Keratinocyte (primary cell): ENCODE results near the gene CLDN11. TPM values are rescaled to one million over a fixed set of nuclear protein-coding genes. Genes with fewer than 3 reads are reported as not detected.
A peak's percentile ranks its signal among the peaks of the same experiment; 100 is the strongest.

ENCODE experiments used
- DNase-seq: peaks from one replicate; pipeline ENCODE4 v3.0.0-alpha.2; 2011; ENCODE audit warnings: low read depth, missing footprints, low spot score
- FAIRE-seq: peaks from 2 replicates; lab custom pipeline; 2011; peaks lifted over from hg19 to GRCh38; lab: Jason Lieb, UNC
- H2AFZ ChIP-seq: 2 replicates; pipeline ENCODE4 v1.6.0; 2012; ENCODE audit warnings: low read length, control low read depth, inconsistent platforms; ENCODE audit not compliant: control insufficient read depth
- H3K27ac ChIP-seq: 2 replicates; pipeline ENCODE4 v1.5.1; 2011; ENCODE audit warnings: low read length; ENCODE audit not compliant: control insufficient read depth, insufficient read depth
- H3K27me3 ChIP-seq: 3 replicates; pipeline ENCODE4 v1.6.0; 2011; ENCODE audit warnings: low read length; ENCODE audit not compliant: control insufficient read depth, insufficient read depth; ENCODE audit errors: extremely low read depth
- H3K36me3 ChIP-seq, 2 experiments: 2 replicates in 1 of 2; 3 replicates in 1 of 2; pipeline ENCODE4 v1.5.1; 2011; ENCODE audit warnings: low read length in 2 of 2, mild to moderate bottlenecking in 1 of 2; ENCODE audit not compliant: control insufficient read depth in 2 of 2, insufficient read depth in 2 of 2; ENCODE audit errors: extremely low read depth in 1 of 2
- H3K4me1 ChIP-seq: 3 replicates; pipeline ENCODE4 v1.5.1; 2011; ENCODE audit warnings: low read length; ENCODE audit not compliant: control insufficient read depth, insufficient read depth; ENCODE audit errors: extremely low read depth
- H3K4me2 ChIP-seq: 3 replicates; pipeline ENCODE4 v1.6.0; 2011; ENCODE audit warnings: low read depth, low read length; ENCODE audit not compliant: control insufficient read depth, insufficient read depth; ENCODE audit errors: extremely low read depth
- H3K4me3 ChIP-seq, 3 experiments: fragments of 200-600 bp in 1 of 3; sonication (generic) in 1 of 3; 2 replicates in 2 of 3; 3 replicates in 1 of 3; pipeline ENCODE4 v1.5.1; 2011 to 2016; ENCODE audit warnings: low read length in 3 of 3, mild to moderate bottlenecking in 3 of 3, control low read depth in 2 of 3, inconsistent platforms in 1 of 3, low read depth in 1 of 3, mixed read lengths in 1 of 3, mixed run types in 1 of 3, moderate library complexity in 1 of 3; ENCODE audit not compliant: control insufficient read depth in 2 of 3, insufficient read depth in 2 of 3; ENCODE audit errors: extremely low read depth in 1 of 3
- H3K79me2 ChIP-seq: 2 replicates; pipeline ENCODE4 v1.6.0; 2012; ENCODE audit warnings: low read length; ENCODE audit not compliant: control insufficient read depth, insufficient read depth
- H3K9ac ChIP-seq: 3 replicates; pipeline ENCODE4 v1.6.0; 2011; ENCODE audit warnings: low read length; ENCODE audit not compliant: control insufficient read depth, insufficient read depth; ENCODE audit errors: extremely low read depth
- H3K9me1 ChIP-seq: 3 replicates; pipeline ENCODE4 v1.6.0; 2011; ENCODE audit warnings: low read length; ENCODE audit not compliant: control insufficient read depth, insufficient read depth; ENCODE audit errors: extremely low read depth
- H3K9me3 ChIP-seq: 2 replicates; pipeline ENCODE4 v1.5.1; 2012; ENCODE audit warnings: low read depth, low read length; ENCODE audit not compliant: control insufficient read depth
- H4K20me1 ChIP-seq: 3 replicates; pipeline ENCODE4 v1.6.0; 2011; ENCODE audit warnings: low read length; ENCODE audit not compliant: control insufficient read depth, insufficient read depth; ENCODE audit errors: extremely low read depth
- CTCF ChIP-seq, 3 experiments: IDR thresholded peaks in 1 of 3; conservative IDR thresholded peaks in 1 of 3; optimal IDR thresholded peaks in 1 of 3; 2 replicates in 2 of 3; 3 replicates in 1 of 3; pipeline versions ENCODE3 to v1.5.1; 2011; ENCODE audit warnings: low read length in 3 of 3, mild to moderate bottlenecking in 3 of 3, moderate library complexity in 2 of 3, control low read depth in 1 of 3, inconsistent platforms in 1 of 3; ENCODE audit not compliant: insufficient read depth in 2 of 3; ENCODE audit errors: extremely low read depth in 1 of 3
- EZH2 ChIP-seq: IDR thresholded peaks from one replicate; pipeline ENCODE4 v1.6.1; 2012; ENCODE audit warnings: inconsistent platforms, mild to moderate bottlenecking, low read length, moderate library complexity
- dilution Hi-C: fragments of 300-500 bp; cut with MboI; formaldehyde crosslinking; loops from one replicate; pipeline ENCODE4 v1.7.0; 2020; ENCODE audit warnings: low sequenced_read_pairs; ENCODE audit not compliant: extremely low pct_ligation_motif_present
- polyA plus RNA-seq, 5 experiments: library from polyadenylated mRNA; depleted of rRNA in 3 of 5; stranded (reverse) in 3 of 5; stranded (forward) in 1 of 5; unstranded in 1 of 5; fragments of >200 nt; gene quantifications; 1 replicate in 1 of 5; 2 replicates in 3 of 5; 3 replicates in 1 of 5; pipeline versions ENCODE4 v1.2.1 to v1.2.3, GENCODE V29; 2011 to 2012; ENCODE audit warnings: missing spikeins in 2 of 5, low read depth in 1 of 5, low replicate concordance in 1 of 5

The CLDN11 gene
- polyA plus RNA-seq, 1 donor (not counting 4 experiments of a cell fraction or from before 2014, with no cell fraction given): 0.12 TPM

GRCh38 chr3:170483485-170484262 lies 65.0 kb downstream of the CLDN11 start:
- Histone ChIP-seq H3K4me2 (no peak overlapping the region), H3K9me3 (no peaks in the 10 kb centered on the region), H3K4me1 (no peaks in the 10 kb centered on the region), H2AFZ (no peak overlapping the region), H3K27ac (no peak overlapping the region), H4K20me1 (no peaks in the 10 kb centered on the region), H3K4me3 (no peak overlapping the region), H3K27me3 (no peaks in the 10 kb centered on the region), H3K36me3 (no peaks in the 10 kb centered on the region), H3K9me1 (no peaks in the 10 kb centered on the region), H3K9ac (no peak overlapping the region), H3K79me2 (no peaks in the 10 kb centered on the region)
- FAIRE-seq: no peak
- TF ChIP-seq CTCF (optimal IDR thresholded peaks at IDR 0.05 in 1 of 3, IDR thresholded peaks at IDR 0.05 in 1 of 3, conservative IDR thresholded peaks at IDR 0.05 in 1 of 3; ENCODE audit: extremely low read depth in 1 of 3, insufficient read depth in 2 of 3, low read length in 3 of 3): peak in 2 of 3 experiments; percentile 20 to 34
- no peak for TF ChIP-seq EZH2
- DNase-seq: no peak
- dilution Hi-C loops: no loop called here

Other genes with a start within 250 kb of the CLDN11 start
- 32.2 to 37.6 TPM (median 37.5 TPM) in 3 replicates for gene PHC3, start 237.1 kb upstream of the CLDN11 start, polyA plus RNA-seq
- gene PRKCI, start 196.4 kb upstream of the CLDN11 start, polyA plus RNA-seq: 34.9 to 53.5 TPM (median 35.9 TPM) in 3 replicates
- 10.6 to 13.7 TPM (median 11.0 TPM) in 3 replicates for gene SKIL, start 61.2 kb upstream of the CLDN11 start, polyA plus RNA-seq
- gene SLC7A14, start 167.2 kb downstream of the CLDN11 start, polyA plus RNA-seq: not detected in 3 replicates